HG03520 (cell line): ENCODE data around the gene AFAP1.
A peak's percentile ranks its signal among the peaks of the same experiment; 100 is the strongest.

Experiments
- ATAC-seq: cut with Tn5 transposase; IDR thresholded peaks from one replicate; pipeline ENCODE4 v1.9.1; 2021; ENCODE audit warnings: mild to moderate bottlenecking, moderate library complexity; ENCODE audit not compliant: unreplicated experiment

AFAP1 gene

DNA sequence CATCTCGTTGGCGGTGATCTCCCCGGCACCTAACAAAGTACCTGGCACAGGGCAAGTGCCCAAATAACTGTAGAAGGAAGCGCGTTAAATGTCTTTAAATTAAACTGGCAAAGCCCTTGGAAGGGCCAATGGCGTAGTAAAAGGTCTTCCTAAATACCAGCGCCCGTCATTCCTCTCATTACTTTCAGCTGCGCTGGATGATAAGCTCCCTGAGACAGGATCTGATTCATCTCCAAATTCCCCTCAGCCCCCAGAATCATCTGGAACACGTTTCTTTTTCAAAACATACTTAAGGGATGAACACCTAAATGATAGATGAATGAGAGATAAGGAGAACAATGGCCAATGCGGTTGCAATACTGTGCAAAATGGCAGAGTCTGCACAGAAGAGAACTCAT, 95.1 kb downstream of the AFAP1 start:
- ATAC-seq = no peak

DNA sequence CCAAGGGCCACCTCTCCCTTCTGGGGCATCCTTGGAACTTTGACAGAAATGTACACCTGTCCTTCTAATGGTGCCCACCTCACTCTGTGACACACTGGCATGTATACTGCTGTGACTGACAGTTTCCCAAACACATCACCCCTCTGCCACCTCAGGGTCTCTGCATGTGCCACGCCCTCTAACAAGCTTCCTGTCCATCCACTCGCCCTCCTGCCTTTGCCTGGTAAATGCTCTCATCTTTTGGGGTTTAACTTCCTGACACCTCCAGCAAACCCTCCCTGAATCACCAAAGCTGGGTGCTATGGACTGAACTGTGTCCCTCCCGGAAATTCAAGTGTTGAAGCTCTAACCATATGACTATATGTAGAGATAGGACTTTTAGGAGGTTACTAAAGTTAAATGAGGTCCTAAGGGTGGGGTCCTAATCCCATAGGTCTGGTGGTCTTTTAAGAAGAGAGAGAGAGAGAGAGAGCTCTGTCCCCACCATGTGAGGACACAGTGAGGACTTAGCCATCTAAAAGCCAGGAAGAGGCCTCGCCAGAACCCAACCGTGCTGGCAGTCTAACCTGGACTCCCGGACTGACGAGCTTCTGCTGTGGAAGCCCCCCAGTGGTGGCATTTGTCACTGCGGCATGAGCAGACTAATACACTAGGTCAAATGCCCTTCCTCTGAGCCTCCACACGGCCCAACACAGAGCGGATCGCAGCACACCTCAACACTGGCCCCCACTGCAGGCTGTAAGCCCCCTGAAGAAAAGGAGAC, 95.6 kb downstream of the AFAP1 start:
- peak; percentile 75 for ATAC-seq

DNA sequence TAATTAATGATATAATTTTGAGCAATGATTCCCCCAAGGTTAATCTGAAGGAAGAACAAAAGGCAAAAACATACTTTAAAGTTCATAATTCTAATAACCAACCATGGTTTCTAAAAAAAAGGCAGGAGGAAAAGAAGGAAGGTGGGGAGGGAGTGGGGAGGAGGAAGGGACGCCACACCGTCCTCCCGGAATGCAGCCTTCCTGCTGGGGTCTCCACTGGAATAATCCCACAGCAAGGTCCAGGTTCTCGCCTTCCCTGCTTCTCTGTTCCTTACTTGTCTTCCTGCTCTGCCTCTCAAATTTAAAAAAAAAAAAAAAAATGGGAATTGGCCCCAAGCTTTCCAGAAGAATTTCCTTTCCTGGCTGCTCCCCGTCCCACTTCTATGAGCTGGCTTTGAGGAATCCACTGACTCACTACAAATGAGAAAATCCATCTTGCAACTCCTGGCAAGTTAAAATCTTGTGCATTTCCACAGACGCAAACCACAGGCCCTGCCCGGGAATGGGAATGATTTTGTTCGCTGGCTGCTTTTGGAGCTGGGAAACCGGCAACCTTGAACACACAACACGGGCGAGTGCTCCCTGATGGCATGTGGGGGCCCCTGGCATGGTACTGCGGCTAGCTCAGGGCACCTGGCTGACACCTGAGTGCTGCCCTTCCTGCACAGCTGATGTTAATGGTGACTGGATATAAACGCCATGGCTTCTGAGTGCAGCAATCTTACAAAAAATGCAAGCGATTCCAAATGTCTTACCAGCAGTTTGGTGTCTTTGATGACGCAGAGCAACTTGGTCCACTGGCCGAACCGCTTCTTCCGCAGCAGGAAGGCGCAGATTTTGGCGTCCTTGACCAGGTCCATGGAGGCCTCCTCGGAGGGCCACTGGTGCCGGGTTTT, 97.0 kb downstream of the AFAP1 start:
- ATAC-seq = no peak

DNA sequence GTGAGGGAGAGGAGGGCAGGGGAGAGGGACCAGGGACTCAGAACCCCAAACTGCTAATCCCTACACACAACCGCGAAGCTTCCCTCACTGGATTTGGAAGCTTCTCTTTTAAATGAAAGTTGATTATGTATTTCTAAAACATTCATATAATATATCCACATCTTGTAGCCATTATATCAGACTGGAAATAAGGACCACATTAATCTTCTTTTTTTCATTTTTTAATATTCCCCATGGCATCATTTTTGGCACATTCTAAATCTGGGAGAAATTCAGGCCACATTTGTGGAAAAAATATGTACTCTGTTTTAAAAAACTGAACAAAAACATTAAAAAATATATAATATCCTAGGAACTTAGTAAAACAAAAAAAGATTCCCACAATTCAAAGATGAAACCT, 97.8 kb downstream of the AFAP1 start:
- ATAC-seq = no peak

DNA sequence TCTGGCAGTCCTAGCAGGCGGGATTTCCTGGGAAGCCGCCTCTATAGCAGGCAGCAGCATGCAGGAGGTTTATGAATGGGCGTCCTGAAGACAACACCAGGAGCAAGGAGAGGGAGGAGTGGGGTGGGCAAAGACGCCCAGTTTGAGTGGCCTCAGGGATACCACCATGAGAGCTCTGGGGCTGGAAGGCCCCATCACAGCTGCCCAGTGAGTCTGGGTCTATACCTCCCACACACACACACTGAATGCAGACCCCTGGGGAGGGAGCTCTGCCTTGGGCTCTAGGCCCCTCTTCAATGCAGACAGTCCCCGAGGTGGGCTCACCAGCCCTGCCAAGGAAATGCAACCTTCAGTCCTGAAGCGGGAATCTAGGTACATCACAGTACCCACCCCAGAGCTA, 98.6 kb downstream of the AFAP1 start:
- no peak for ATAC-seq

DNA sequence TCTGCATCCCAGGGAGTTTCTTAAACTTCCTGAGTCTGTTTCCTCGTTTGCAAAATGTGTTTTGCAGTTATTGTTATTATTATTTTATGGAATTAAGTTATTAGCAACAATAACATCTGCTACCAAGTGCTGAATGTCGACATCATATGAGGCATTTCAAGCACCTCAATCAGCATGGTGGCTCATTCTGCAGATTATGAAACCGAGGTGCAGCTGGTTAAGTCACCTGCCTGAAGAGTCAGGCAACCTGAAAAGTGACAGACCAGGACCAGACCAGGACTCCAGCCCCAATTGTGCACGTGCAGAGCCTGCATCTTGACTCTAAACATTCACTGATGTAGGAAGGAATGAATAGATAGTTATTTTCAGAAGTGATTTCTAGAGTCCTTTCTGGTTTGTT, 99.8 kb downstream of the AFAP1 start:
- ATAC-seq = no peak

DNA sequence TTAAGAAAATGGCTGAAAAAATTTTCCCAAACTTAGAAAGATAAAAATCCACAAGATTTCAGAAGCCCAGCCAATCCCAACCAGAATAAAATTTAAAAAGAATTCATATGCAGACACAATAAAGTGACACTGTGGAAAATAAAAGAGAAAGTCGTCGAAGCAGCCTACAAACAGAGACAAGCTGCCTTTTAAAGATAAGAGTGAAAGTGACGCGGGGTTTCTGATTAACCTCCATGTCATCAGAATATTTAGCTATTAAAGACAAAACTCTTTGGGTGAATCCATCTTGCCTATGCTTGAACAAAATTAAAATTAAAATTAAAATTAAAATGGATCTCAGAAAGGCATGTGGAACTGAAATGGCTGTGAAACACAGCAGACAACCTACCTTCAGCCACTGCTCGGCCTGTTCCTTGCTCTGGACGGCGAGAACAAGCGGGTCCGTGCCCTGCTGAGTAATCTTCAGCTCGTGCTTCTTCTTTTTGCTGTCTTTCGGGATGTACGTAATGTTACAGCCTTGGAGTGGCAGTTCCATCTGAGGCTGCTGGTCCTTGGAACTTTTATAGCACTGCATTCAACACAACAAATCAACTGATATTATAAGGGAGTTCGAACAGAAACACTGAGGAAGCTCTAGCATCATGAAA, 101.4 kb downstream of the AFAP1 start:
- ATAC-seq = no peak

DNA sequence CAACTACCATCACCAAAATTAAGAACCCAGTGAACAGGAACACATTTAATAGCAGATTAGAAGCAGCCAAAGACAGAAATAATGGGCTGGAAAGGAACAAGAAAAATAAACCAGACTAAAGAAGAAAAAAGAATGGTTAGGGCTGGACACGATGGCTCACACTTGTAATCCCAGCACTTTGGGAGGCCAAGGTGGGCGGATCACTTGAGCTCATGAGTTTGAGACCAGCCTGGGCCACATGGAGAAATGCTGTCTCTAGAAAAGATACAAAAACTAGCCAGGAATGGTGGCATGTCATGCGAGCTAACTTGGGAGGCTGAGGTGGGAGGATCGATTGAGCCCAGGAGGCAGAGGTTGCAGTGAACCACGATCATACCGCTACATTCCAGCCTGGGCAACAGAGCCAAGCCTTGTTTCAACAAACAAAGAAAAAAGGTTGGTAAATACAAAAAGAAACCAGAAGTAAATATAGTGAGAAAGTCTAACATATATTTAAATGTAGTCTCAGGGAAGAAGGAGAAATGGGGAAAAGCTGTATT, 102.0 kb downstream of the AFAP1 start:
- ATAC-seq = no peak

DNA sequence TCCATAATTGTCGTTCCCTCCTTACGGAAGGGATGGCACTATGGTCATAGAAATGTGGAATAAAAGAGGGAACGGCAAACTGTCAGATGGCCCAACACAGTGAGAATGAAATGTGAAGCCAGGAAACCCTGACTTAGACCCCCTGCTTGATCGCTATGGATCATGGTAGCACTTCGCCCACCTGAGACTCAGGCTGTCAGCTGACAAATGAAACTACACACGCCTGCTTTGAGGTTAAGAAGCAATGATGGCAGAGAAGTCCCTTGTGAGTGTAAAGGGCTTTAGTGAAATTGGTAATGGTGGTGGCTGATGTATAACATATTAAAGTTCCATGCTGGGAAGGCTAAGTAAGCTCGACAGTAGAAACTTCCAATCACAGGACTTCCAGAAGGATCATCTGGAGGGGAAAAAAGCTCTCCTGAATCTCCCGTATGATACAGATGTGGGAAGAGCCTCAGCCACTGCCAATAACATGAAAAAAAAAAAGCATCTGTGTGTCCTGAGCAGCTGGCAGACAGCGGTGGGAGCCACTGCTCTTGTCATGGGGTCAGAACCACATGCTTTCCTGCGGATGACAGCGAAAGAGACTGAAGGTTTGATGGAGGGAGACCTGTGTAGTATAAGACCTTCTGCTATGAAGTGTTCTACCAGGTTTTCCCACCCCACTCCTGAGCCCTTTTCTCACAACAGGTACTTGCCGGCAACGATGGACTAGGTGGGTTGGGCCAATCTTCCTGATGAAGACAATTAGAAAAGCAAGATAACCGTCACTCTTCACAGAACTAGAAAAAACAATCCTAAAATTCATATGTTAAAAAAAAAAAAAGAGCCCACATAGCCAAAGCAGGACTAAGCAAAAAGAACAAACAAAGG, 107.6 kb downstream of the AFAP1 start:
- ATAC-seq = no peak

DNA sequence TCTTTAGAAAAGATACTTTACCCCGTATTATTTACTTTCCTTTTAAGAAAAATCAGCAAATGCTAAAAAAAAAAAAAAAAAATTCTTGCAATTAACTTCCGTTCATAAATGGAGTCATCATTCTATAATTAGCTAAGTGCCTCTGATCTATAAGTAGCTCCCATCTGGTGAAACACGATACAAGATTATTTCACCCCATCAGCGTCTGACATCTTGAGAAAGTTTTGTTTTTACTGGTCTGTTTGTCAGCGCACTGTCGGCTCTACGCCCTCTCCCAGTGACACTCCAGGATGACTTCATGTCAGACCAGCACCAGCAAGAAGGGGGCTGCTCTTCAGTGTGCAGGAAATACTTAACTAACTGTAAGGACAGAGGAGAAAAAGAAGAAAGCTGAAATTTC, 108.3 kb downstream of the AFAP1 start:
- ATAC-seq = peak; percentile 56

DNA sequence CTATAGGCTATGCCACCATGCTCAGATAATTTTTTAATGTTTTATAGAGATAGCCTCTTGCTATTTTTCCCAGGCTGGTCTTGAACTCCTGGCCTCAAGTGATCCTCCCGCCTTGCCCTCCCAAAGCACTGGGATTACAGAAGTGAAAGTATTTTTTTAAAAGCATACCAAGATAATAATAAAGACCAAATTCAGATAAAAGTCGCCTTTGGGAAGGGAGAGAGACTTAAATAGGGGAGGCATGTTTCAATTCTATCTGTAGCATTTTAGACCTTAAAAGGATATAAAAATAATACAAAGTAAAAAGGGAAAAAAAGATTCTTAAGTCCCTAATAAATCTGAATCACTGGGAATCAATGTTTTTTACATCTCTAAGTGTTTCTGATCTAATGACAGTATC, 108.9 kb downstream of the AFAP1 start:
- ATAC-seq = no peak

DNA sequence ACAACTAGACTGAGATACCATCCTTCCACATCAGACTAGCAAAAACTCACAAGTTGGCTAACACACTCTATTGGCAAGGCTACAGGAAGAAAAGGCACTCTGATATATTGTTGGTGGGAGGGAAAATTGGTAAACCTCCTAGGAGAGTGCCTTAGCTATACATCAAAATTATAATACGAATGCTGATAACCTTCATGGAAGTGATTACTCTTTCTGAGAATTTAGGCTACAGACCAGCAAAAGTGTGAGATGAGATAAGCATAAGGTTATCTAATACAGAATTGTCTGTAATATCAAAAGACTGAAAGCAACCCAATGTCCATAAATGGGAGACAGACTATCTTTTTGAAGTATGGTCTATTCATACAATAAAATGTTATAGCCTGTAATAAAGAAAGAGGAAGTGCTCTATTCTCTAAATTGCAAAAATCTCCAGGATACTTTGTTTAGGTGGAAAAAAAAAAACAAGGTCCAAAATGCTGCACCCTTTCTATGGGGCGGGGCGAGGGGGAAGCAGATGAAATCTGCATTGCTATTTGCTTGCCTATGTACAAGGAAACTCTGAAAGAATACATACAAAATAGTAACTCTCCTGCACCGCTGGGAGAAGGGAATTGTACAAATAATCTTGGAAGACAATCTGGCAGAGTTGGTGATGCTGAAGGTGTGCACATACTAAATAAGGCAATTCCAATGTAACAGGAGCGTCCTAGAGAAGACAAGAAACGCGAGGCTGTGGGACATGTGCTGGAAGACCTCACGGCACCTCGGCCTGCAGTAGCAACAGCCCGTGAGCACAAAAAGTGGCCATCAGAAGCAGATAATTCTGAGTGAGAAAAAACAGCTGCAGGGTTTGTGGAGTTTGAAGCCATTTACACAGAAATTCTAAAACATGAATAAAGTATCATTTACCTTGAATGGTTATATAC, 109.7 kb downstream of the AFAP1 start:
- no peak for ATAC-seq

DNA sequence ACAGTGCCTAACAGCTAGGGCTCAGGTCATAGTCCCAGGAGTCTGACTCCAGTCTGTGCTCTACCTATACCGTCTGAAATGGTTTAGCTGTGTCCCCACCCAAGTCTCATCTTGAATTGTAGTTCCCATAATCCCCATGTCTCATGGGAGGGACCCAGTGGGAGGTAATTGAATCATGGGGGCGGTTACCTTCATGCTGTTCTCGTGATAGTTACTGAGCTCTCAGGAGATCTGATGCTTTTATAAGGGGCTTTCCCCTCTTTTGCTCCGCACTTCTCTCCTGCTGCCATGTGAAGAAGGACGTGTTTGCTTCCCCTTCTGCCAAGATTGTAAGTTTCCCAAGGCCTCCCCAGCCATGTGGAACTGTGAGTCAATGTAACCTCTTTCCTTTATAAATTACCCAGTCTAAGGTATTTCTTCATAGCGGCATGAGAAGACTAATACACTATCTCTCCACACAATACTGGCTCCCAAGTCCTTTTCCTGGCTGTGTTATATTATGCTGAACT, 110.8 kb downstream of the AFAP1 start:
- ATAC-seq = no peak

DNA sequence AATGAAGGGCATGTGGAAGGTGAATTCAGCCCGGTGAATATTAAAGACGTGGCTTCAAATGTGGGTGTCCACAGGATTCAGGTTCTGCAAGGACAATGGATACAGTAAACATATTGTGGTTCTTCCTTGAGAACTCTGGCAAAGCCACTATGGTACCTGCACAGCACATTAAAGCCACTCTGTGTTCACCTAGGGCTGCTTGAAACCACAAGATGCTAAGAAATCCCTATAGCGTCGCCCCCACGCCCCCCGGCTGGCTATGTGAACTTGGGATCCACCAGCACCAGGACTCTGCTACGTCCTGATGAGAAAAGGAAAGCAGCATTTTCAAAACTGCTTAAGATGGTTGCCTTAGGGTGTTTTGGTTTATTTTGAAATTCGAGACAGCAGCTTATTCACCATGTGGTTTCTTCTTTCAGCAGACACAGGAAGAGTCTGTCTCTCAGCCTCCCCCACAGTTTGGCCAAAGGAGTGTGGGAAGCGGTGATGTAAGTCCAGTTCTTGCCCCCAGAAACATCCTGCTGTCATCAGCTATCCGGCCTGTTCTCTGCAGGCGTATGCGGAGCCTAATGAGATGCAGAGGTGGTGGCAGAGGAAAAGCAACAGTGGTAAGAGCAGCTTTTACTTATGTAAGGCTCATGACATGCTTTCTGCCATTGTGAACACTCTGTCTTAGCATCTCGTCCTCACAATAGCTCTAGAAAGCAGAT, 111.5 kb downstream of the AFAP1 start:
- no peak for ATAC-seq

DNA sequence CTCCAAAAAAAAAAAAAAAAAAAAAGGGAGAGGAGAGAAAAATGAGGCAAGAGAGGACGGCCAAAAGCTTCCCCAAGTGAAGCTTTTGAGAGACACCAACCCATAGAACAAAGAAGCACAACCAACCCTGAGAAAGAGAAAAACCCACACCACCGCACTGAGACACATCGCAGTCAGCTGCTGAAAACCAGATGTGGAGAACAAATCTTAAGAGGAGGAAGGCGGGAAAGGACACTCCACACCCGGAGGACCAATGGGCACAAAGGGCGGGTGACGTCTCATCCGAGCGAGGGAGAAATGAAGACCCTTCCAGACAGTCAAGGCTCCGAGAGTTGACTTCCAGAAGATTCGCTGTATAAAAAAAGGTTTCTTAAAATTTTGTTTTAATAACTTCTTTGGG, 112.1 kb downstream of the AFAP1 start:
- no peak for ATAC-seq

DNA sequence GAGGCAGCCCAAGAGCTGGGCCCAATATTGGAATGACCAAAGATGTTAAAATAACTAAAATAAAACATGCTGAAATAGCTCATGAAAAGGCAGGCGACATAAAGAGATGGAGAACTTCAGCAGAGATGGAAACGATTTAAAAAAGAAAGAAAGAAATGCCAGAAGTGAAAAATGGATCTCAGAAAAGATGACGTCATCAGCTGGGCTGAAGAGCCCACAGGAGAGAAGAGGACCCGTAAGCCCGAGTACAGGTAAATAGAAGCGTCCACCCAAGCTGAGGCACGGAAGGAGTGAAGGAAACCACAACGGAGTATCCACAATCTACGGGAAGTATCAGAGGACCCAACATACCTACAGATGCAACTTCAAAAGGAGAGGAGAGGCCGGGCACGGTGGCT, 112.8 kb downstream of the AFAP1 start:
- ATAC-seq = no peak

DNA sequence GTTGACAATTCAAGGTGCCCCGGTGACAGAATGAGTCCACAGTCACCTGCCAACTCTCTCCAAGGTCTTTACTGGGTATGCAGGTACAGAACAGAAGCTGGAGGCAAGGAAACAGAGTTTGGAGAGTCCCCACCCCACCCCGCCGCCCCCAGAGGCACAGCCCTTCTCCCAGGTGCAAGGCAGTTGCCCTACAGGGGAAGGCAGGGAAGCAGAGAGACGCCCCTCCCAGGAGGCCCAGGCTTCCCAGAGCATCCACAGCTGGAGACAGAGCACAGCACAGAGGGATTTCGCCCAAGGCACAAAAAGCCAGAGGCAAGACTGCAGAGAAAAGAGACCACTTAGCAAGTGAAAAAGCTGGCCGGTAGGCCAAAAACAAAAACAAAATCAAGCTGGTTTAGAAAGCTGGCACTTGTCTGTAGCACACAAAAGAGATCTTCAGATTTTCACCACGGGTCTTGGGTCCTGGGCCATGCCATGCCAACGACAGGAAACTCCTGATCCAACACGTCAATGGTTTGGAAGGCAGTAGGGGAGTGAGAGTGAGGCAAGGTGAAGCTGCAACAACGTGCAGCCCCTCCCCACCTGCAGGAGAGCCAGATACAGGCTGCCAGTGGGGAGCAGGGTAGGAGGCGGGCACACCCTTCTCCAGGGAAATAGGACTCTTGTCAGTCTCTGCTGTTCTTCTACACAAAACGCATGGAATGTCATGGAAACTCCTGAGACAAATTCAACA, 113.3 kb downstream of the AFAP1 start:
- no peak for ATAC-seq

DNA sequence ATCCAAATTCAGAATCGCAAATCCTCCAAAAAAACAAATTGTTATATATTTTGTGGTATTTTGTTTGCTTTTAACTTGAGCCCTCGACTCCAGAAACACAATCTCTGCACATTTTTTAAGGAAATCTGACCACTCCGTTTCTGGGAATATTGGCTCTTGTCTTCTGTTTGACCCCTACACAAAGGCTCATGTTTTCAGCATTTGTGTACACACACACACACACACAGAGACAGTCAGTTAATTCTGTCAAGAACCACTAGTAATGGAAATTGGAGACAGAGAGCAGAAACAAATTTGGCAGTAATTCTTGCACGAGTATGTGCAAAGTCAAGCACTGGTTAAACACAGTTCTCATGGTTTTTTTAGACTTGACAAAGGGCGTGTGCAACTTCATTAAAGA, 115.4 kb downstream of the AFAP1 start:
- no peak for ATAC-seq
